Omental fat pad (tissue), 4 donors: Measurements from ENCODE around the gene SERPING1. TPM values are rescaled to one million over a fixed set of nuclear protein-coding genes. Genes with fewer than 3 reads are reported as not detected.

ENCODE experiments used
- ATAC-seq: fragments of 150-250 bp; one replicate; pipeline ENCODE4 v1.9.1; 2016; ENCODE audit warnings: mild to moderate bottlenecking, moderate library complexity; ENCODE audit not compliant: low FRiP score
- DNase-seq: peaks from one replicate; pipeline ENCODE4 v3.0.0-alpha.2; 2019; ENCODE audit warnings: low spot score
- total RNA-seq, 4 donors: library from RNA; depleted of rRNA; stranded (reverse); fragments of >200 nt; gene quantifications; one replicate each; pipeline ENCODE4 v1.1.0, GENCODE V29; 2016
- TF ChIP-seq, protein P1 (sequence below), 3 donors: fragments of 450-650 bp; IDR thresholded peaks; one replicate each; pipeline ENCODE4 v1.5.1; 2016 to 2017; ENCODE audit warnings: antibody characterized with exemption in 3 of 3, mild to moderate bottlenecking in 3 of 3, moderate library complexity in 2 of 3

The SERPING1 gene
- total RNA-seq, 4 donors from 2014 or later = 500 to 1,674 (median 892) TPM

DNA sequence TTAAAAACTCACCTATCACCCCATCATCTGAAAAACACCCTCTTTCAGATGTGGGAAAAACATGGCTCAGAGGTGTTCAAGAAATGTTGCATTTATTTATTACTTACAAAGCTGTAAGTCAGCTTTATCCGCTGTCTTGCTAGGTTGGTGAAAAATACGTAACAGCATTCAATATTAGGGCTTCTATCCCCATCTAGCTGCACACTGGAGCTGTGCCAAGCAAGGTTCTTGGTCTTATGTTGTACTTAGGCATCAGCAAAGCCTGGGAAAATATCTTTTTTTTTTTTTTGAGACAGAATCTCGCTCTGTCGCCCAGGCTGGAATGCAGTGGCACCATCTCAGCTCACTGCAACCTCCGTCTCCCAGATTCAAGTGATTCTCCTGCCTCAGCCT lies 7.5 kb downstream of the SERPING1 start:
- TF ChIP-seq, protein P1, sequence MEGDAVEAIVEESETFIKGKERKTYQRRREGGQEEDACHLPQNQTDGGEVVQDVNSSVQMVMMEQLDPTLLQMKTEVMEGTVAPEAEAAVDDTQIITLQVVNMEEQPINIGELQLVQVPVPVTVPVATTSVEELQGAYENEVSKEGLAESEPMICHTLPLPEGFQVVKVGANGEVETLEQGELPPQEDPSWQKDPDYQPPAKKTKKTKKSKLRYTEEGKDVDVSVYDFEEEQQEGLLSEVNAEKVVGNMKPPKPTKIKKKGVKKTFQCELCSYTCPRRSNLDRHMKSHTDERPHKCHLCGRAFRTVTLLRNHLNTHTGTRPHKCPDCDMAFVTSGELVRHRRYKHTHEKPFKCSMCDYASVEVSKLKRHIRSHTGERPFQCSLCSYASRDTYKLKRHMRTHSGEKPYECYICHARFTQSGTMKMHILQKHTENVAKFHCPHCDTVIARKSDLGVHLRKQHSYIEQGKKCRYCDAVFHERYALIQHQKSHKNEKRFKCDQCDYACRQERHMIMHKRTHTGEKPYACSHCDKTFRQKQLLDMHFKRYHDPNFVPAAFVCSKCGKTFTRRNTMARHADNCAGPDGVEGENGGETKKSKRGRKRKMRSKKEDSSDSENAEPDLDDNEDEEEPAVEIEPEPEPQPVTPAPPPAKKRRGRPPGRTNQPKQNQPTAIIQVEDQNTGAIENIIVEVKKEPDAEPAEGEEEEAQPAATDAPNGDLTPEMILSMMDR (IDR thresholded peaks at IDR 0.05) = no peak
- ATAC-seq (no peak), DNase-seq (no peak)

DNA sequence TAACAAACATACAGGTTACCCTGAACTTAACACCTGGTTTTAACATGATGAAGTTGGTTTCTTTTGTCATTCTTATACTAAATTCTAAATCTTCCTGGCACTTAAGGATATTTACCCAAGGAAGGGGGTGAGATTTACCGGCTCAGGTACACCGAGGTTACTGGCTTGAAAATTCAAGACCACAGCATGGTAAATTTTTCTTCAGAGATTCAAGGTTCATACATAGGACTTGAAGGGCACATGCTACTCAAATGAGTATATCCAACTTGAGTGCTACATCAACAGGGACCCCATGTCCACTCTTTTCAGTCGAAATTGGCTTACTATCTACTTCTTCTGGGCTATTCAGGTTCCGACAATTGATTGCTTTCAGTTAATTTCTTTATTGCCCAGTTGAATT lies 12.7 kb downstream of the SERPING1 start:
- TF ChIP-seq, protein P1 (IDR thresholded peaks at IDR 0.05) = no peak
- ATAC-seq (no peak), DNase-seq (no peak)

DNA sequence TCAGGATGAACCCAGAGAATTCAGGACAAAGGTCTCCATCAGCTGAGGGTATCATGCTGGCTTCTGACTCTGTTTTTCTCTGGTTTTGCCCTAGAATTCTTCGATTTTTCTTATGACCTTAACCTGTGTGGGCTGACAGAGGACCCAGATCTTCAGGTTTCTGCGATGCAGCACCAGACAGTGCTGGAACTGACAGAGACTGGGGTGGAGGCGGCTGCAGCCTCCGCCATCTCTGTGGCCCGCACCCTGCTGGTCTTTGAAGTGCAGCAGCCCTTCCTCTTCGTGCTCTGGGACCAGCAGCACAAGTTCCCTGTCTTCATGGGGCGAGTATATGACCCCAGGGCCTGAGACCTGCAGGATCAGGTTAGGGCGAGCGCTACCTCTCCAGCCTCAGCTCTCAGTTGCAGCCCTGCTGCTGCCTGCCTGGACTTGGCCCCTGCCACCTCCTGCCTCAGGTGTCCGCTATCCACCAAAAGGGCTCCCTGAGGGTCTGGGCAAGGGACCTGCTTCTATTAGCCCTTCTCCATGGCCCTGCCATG lies 16.8 kb downstream of the SERPING1 start:
- TF ChIP-seq, protein P1 (IDR thresholded peaks at IDR 0.05) = no peak
- ATAC-seq = no peak
- no peak for DNase-seq

DNA sequence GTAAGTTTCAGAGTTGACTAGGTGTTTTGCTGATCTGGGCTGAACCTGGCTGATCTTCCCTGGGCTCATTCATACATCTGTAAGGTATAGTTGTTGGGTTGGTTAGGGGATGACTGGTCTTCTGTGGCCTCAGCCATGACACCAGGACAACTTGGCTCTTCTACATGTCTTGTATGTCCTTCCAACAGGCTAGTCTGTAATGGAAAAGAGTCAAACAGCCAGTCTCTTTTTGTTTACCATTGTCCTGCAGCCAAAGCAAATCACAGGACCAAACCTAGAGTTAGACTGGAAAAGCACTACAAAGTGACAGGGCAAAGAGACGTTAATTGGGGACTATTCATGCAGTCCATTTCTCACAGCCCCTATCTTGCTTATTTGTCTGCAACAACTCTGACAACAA lies 17.8 kb downstream of the SERPING1 start:
- peak; percentile 14 for ATAC-seq
- TF ChIP-seq, protein P1 (IDR thresholded peaks at IDR 0.05) = no peak
- no peak for DNase-seq

DNA sequence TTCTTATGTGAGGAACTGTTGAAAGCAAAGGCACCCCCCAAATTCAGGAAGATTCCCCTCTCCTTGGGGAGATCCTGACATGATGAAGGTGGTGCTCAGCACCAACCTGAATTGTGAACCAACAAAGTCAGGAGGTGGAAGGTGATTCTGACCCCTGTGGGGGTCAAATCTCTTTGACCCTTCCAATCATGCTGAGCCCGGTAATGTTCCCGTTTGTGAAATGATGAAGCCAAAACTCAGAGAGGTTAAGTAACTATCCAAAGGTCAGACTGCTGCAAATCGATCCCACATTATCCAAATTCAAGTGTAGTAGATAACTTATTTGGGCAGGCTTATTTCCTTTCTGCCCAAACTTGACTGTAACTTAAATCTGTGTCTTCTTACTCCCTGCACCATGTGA lies 19.1 kb downstream of the SERPING1 start:
- TF ChIP-seq, protein P1 (IDR thresholded peaks at IDR 0.05) = no peak
- ATAC-seq (no peak), DNase-seq (no peak)

DNA sequence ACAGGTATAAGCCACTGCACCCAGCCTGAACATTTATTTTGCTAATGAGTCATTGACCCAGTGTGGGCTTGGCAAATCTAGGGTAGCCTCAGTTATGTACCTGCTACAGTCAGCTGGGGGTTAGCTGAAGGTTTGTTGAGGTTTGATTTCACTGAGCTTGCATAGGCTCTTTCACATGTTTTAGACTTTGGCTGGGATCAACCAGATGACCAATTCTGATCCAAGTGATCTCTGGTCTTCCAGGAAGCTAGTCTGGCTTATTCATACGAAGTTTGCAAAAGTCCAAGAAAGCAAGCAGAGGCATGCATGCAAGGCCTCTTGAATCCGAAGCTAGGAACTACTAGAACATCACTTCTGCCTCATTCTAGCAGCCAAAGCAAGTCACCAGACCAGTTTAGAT lies 21.0 kb downstream of the SERPING1 start:
- ATAC-seq (no peak), DNase-seq (no peak)
- TF ChIP-seq, protein P1 (IDR thresholded peaks at IDR 0.05) = no peak

DNA sequence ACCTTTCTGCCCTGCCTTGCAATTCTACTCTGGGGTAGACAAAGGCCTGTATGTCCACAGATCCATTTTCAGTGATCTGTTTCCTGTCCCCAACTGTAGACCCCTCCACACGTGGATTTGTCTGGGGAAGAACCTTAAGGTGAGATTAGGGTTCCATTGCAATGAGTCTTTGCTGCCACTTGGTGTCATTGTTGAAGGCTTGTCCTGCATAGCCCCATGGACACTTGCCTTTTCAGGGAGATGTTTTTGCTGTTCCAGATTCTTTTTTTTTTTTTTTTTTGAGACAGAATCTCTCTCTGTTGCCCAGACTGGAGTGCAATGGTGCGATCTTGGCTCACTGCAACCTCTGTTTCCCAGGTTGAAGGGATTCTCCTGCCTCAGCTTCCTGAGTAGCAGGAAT lies 21.8 kb downstream of the SERPING1 start:
- TF ChIP-seq, protein P1 (IDR thresholded peaks at IDR 0.05) = no peak
- no peak for DNase-seq

More for the DNA sequence above, 21.8 kb downstream of the SERPING1 start:
- ATAC-seq = no peak
